HepG2 (cell line): ENCODE measurements around the gene MCF2L. TPM values are rescaled to one million over a fixed set of nuclear protein-coding genes. Genes with fewer than 3 reads are reported as not detected.

Source experiments
- HOXA7 ChIP-seq: sonication (generic); formaldehyde crosslinking; IDR thresholded peaks from 2 replicates; pipeline ENCODE4 v1.8.1; 2022; ENCODE audit warnings: mild to moderate bottlenecking, missing genetic modification reagents, moderate library complexity
- HOXA9 ChIP-seq: sonication (generic); formaldehyde crosslinking; IDR thresholded peaks from 2 replicates; pipeline ENCODE4 v1.8.1; 2022; ENCODE audit warnings: missing genetic modification reagents, mild to moderate bottlenecking, moderate library complexity, borderline replicate concordance
- JUND ChIP-seq: sonication (generic); formaldehyde crosslinking; IDR thresholded peaks from 2 replicates; pipeline ENCODE4 v1.8.0; 2022; ENCODE audit warnings: mild to moderate bottlenecking, missing genetic modification reagents
- KDM3A ChIP-seq: IDR thresholded peaks from 2 replicates; pipeline ENCODE4 v1.6.1; 2018; ENCODE audit warnings: low read depth, missing compliant biosample characterization
- MLXIP ChIP-seq: sonication (generic); formaldehyde crosslinking; IDR thresholded peaks from 2 replicates; pipeline ENCODE4 v1.9.0; 2021; ENCODE audit warnings: missing genetic modification reagents, borderline replicate concordance
- PHF8 ChIP-seq: sonication (generic); formaldehyde crosslinking; IDR thresholded peaks from 2 replicates; pipeline ENCODE4 v1.5.0; 2020; ENCODE audit warnings: missing genetic modification reagents
- SIN3A ChIP-seq: IDR thresholded peaks from 2 replicates; pipeline ENCODE4 v1.6.1; 2011; ENCODE audit warnings: low read depth, mild to moderate bottlenecking, control low read depth, low read length, borderline replicate concordance
- TERF1 ChIP-seq: sonication (generic); formaldehyde crosslinking; IDR thresholded peaks from 2 replicates; pipeline ENCODE4 v1.8.0; 2022; ENCODE audit warnings: mild to moderate bottlenecking, missing genetic modification reagents, moderate library complexity
- UBTF ChIP-seq: sonication (generic); formaldehyde crosslinking; IDR thresholded peaks from 2 replicates; pipeline ENCODE4 v1.4.0; 2020; ENCODE audit warnings: mild to moderate bottlenecking, missing genetic modification reagents
- ZFAT ChIP-seq: sonication (generic); formaldehyde crosslinking; conservative IDR thresholded peaks from 2 replicates; pipeline ENCODE4 v1.8.1; 2023; ENCODE audit warnings: missing genetic modification reagents, inconsistent platforms
- ZFP37 ChIP-seq: sonication (generic); formaldehyde crosslinking; IDR thresholded peaks from 2 replicates; pipeline ENCODE4 v1.4.0; 2020; ENCODE audit warnings: missing genetic modification reagents, borderline replicate concordance
- ZFP82 ChIP-seq: sonication (generic); formaldehyde crosslinking; IDR thresholded peaks from 2 replicates; pipeline ENCODE4 v1.5.1; 2020; ENCODE audit warnings: mild to moderate bottlenecking, missing genetic modification reagents, borderline replicate concordance
- ZIK1 ChIP-seq: sonication (generic); formaldehyde crosslinking; IDR thresholded peaks from 2 replicates; pipeline ENCODE4 v1.5.0; 2020; ENCODE audit warnings: mild to moderate bottlenecking, low read depth, missing genetic modification reagents, borderline replicate concordance
- ZNF496 ChIP-seq: sonication (generic); formaldehyde crosslinking; IDR thresholded peaks from 2 replicates; pipeline ENCODE4 v1.8.1; 2023; ENCODE audit warnings: mild to moderate bottlenecking, moderate library complexity, missing genetic modification reagents; ENCODE audit not compliant: insufficient replicate concordance
- ZNF503 ChIP-seq: sonication (generic); formaldehyde crosslinking; IDR thresholded peaks from 2 replicates; pipeline ENCODE4 v1.4.0; 2020; ENCODE audit warnings: missing genetic modification reagents
- ZNF780A ChIP-seq: sonication (generic); formaldehyde crosslinking; IDR thresholded peaks from 2 replicates; pipeline ENCODE4 v1.8.0; 2022; ENCODE audit warnings: mild to moderate bottlenecking, missing genetic modification reagents, moderate library complexity
- ZSCAN20 ChIP-seq: sonication (generic); formaldehyde crosslinking; IDR thresholded peaks from 2 replicates; pipeline ENCODE4 v1.4.0; 2020; ENCODE audit warnings: missing genetic modification reagents, mild to moderate bottlenecking, borderline replicate concordance
- ZSCAN5A ChIP-seq: sonication (generic); formaldehyde crosslinking; IDR thresholded peaks from 2 replicates; pipeline ENCODE4 v1.8.0; 2022; ENCODE audit warnings: mild to moderate bottlenecking, missing genetic modification reagents, borderline replicate concordance
- polyA plus RNA-seq, 8 experiments: library from polyadenylated mRNA; depleted of rRNA in 3 of 8; stranded (reverse) in 7 of 8; unstranded in 1 of 8; fragments of >200 nt; fragmentation: Illumina TruSeq in 4 of 8; extraction: Trizol in 4 of 8; gene quantifications; 2 replicates each; pipeline versions ENCODE4 v1.2.1 to v1.2.3, GENCODE V29; 2011 to 2016; ENCODE audit warnings: low read depth in 4 of 8, missing spikeins in 1 of 8, mixed read lengths in 1 of 8; ENCODE audit not compliant: insufficient read depth in 1 of 8
- total RNA-seq, 5 experiments: library from RNA; depleted of rRNA; stranded (reverse); fragments of >200 nt; fragmentation: Illumina TruSeq; extraction: Trizol; gene quantifications; 2 replicates each; pipeline ENCODE4 v1.2.3, GENCODE V29; 2016; ENCODE audit warnings: low read depth in 1 of 5

MCF2L gene
- total and polyA plus RNA-seq, 2 of the 13 experiments (the other 11 are each of a cell fraction or from before 2014, with no cell fraction given): 19.4 to 28.4 TPM

- 0 out of 2 replicates have a peak, but pooled peaks have one; percentile 35 for TF ChIP-seq KDM3A (CRISPR knock-in tag)
- no peak for TF ChIP-seq TERF1 (CRISPR knock-in tag)
- TF ChIP-seq ZNF503 (CRISPR knock-in tag): no peak
- peak; percentile 86 for TF ChIP-seq ZIK1 (CRISPR knock-in tag)
- no peak for TF ChIP-seq HOXA9
- no peak for TF ChIP-seq ZSCAN5A (CRISPR knock-in tag)
- peak; percentile 75 for TF ChIP-seq UBTF (CRISPR knock-in tag)
- no peak for TF ChIP-seq ZFP82
- no peak for TF ChIP-seq ZSCAN20 (CRISPR knock-in tag)
- no peak for TF ChIP-seq ZNF496 (CRISPR knock-in tag)
- TF ChIP-seq ZFAT (CRISPR knock-in tag): no peak
- no peak for TF ChIP-seq MLXIP
- TF ChIP-seq PHF8 (CRISPR knock-in tag): peak; percentile 23; the same call in 1 of the 2 replicates
- no peak for TF ChIP-seq HOXA7 (CRISPR knock-in tag)
- peak; percentile 74 for TF ChIP-seq JUND (CRISPR knock-in tag)
- no peak for TF ChIP-seq ZNF780A
- peak; percentile 76; the same call in 1 of the 2 replicates for TF ChIP-seq SIN3A
- TF ChIP-seq ZFP37 (CRISPR knock-in tag): peak; percentile 69; the same call in 1 of the 2 replicates
Observed at GRCh38 chr13:113105032-113105920, 136.3 kb downstream of the MCF2L start, which contains the start of gene F7 (continued).
